ENCODE measurements around the gene WDFY3. TPM values are rescaled to one million over a fixed set of nuclear protein-coding genes. Genes with fewer than 3 reads are reported as not detected.

Gene WDFY3
- total and polyA plus RNA-seq, 2 of the 13 experiments (the other 11 are each of a cell fraction or from before 2014, with no cell fraction given), result 16.7 to 24.5 TPM

DNA sequence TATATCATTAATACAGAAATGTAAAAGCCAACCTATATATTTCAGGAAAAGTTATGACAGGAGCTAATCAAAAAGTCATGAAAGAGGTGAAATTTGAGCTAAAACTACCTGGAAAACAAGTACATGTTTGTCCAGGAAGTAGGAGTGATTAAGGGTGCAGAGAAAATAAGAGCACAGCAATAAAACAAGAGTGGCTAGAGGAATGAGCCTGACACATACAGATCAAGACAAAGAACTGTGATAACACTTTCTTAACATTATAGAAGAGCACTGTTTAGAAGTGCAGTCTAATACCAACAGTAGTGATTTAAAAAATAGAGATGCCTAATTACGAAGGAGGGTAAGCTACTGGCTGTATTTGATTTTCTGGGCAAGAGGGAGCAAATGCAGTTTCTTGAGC lies 125.1 kb downstream of the WDFY3 start (continued):
- TF ChIP-seq ZBTB40 (IDR thresholded peaks at IDR 0.05), result no peak
- no peak for TF ChIP-seq ZBTB40 (CRISPR knock-in tag; IDR thresholded peaks at IDR 0.05)
- TF ChIP-seq SALL2 (CRISPR knock-in tag; IDR thresholded peaks at IDR 0.05), result no peak
- TF ChIP-seq, protein P1, sequence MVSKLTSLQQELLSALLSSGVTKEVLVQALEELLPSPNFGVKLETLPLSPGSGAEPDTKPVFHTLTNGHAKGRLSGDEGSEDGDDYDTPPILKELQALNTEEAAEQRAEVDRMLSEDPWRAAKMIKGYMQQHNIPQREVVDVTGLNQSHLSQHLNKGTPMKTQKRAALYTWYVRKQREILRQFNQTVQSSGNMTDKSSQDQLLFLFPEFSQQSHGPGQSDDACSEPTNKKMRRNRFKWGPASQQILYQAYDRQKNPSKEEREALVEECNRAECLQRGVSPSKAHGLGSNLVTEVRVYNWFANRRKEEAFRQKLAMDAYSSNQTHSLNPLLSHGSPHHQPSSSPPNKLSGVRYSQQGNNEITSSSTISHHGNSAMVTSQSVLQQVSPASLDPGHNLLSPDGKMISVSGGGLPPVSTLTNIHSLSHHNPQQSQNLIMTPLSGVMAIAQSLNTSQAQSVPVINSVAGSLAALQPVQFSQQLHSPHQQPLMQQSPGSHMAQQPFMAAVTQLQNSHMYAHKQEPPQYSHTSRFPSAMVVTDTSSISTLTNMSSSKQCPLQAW (CRISPR knock-in tag; IDR thresholded peaks at IDR 0.05), result no peak
- no peak for TF ChIP-seq YEATS4 (CRISPR knock-in tag; IDR thresholded peaks at IDR 0.05; ENCODE audit: borderline replicate concordance)
- TF ChIP-seq ZNF776 (CRISPR knock-in tag; IDR thresholded peaks at IDR 0.05), result no peak
- TF ChIP-seq NFE2L2 (IDR thresholded peaks at IDR 0.05; ENCODE audit: low read length), result no peak
- TF ChIP-seq ZBTB26 (CRISPR knock-in tag; IDR thresholded peaks at IDR 0.05; ENCODE audit: borderline replicate concordance), result no peak
- TF ChIP-seq ARNT (IDR thresholded peaks at IDR 0.05), result no peak
